Stimulated activated CD8-positive, alpha-beta memory T cell treated with anti-CD3 and anti-CD28 coated beads, Interleukin-7, amount 100 ng/mL, for 1 hour (primary cell): Measurements from ENCODE around the gene IRF2.

Source experiments
- DNase-seq, 2 donors: peaks; one replicate each; pipeline ENCODE4 v3.0.0-alpha.2; 2020; ENCODE audit warnings: low read depth in 2 of 2

Gene IRF2

GRCh38 chr4:184450743-184451535 lies 23.4 kb downstream of the IRF2 start:
- DNase-seq, result no peak

- DNase-seq, result no peak
Observed at GRCh38 chr4:184450045-184450444, 24.3 kb downstream of the IRF2 start.

GRCh38 chr4:184448821-184449220 lies 25.5 kb downstream of the IRF2 start:
- DNase-seq, result no peak

GRCh38 chr4:184448141-184448540 lies 26.2 kb downstream of the IRF2 start:
- no peak for DNase-seq

DNA sequence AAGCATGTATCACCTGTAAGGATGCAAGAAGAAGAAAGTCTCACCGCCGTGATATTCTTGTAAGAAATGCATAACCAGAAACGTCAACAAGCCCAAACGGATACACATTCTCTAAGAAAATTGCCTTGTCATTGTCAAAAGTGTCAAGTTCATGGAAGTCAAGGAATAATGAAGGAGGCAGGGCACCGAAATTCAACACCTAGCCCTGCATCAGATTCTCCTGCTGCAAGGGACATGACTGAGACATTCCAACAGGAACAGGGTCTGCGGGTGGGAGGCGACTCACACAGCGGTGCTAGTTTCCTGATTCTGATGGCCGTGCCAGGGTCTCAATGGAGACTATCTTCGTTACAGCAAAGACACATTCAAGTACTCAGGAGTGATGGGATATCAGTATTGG lies 26.7 kb downstream of the IRF2 start:
- DNase-seq, result no peak

- DNase-seq, result no peak
Observed at GRCh38 chr4:184446132-184446658, 28.2 kb downstream of the IRF2 start.

DNA sequence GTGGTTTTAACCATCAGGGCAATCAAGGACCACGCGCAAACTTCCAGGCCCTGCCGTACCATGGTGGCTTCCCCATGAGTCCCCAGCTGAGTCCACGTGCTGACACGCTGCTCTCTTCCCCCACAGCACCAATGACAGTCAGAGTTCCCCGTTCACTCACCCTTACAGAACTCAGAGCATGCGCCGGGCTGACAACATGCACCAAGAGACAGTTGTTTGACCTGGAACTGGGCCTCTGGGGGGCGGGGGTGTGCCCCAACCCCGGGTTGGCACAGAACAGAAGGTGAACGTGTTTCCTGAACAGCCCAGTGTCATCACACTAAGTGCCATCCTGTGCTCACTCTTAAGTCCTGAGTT lies 29.4 kb downstream of the IRF2 start:
- DNase-seq, result no peak

- DNase-seq, result no peak
Observed at GRCh38 chr4:184444215-184444952, 30.0 kb downstream of the IRF2 start.

DNA sequence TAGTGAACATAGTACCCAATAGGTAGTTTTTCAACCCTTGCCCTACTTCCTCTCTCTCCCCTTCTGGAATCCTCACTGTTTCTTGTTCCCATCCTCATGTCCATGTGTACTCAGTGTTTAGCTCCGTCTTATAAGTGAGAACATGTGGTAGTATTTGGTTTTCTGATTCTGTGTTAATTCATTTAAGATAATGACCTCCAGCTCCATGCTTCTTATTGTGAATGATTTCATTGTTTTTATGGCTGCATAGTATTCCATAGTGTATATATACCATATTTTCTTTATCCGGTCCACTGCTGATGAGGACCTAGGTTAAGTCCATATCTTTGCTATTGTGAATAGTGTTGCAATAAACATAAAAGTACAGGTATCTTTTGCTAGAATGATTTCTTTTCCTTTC lies 31.0 kb downstream of the IRF2 start:
- DNase-seq, result no peak

- no peak for DNase-seq
Observed at GRCh38 chr4:184442314-184442635, 32.1 kb downstream of the IRF2 start.

DNA sequence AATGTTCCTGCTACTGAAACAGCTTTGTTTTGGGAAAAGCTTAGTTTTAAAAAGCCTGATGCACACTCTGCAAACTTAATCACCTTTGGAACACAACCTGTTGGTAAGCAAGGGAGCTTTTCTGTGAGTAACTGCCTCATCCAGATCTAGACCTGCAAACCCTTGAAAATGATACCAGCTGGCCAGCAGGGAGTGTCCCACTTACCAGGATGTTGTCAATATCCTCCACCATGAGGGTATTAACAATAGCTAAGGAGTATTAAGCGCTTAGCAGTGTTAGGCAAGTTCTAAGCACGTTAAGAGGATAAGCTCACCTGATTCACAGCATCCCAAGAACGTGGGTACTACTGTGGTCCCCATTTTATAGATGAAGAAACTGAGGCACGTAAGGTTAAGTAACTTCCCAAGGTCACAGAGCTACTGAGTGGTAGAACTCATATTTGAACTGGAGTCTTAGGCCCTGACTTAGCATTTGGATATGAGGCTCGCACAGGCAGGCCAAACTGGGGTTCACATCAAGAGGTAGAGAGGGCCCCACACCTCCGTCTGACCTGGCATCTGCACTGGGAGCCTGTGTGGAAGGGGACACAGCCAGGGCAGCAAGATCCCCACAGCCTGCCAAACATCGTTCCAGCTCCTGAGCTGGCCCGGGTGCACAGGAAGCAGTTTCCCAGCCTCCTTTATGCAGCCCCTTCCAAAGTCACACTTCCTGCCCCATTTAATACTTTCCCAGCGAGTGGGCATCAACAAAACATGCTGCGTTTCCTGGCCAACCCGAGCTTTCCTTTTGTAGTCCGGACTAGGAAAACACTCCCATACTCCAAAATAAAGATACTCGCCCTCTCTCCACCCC lies 32.7 kb downstream of the IRF2 start:
- no peak for DNase-seq

DNA sequence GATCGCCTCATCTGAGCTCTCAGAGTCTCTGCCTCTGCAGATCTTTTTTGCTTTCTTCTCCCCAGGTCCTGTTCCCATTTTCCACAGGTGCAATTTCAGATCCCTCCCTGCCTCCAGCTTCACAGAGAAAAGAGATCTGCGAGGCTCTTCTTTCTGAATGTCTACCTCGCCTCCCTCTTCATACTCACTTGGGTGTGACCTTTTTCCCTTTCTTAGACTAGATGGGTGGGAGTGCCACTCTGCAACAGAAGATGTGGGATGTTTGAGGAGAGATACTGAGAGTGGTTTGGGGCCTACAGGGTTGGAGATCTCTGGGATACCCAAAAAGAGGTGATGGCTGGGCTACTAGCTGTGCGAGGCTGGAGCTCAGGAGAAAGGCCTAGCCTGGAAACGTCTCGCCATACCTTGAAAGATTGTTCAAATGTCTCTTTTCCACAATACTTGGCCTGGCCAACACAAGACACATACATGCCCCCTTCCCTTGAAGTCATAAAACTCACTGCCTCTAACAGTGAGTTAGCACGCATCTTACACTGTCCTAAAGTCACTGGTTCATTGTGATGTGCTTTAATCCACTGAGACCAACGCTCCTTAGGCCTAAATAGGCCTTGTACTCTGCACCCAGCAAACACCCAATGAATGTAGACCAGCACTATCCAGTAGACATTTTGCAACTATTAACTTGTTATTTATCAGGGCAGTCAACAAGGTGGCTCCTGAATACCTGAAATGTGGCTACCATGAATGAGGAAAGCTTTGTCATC lies 33.6 kb downstream of the IRF2 start:
- DNase-seq, result no peak

- no peak for DNase-seq
Observed at GRCh38 chr4:184439856-184440594, 34.3 kb downstream of the IRF2 start.

- no peak for DNase-seq
Observed at GRCh38 chr4:184439386-184439785, 35.0 kb downstream of the IRF2 start.

DNA sequence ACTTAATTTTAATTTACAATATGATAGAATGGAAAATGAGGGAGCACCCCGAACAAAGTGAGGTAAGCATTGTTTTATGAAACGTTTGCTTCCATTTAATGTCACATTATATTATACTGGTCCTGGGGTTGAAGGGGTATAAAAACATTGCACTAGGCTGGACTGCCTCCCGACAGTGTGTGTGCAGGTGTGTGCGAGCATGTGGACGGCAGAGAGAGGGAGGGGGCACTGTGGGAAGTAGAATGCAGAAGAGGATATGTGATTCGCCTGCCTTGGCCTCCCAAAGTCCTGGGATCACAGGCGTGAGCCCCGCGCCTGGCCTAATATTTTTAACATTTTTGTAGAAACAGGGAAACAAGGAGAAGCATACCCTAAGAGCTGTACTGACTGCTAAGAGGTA lies 36.0 kb downstream of the IRF2 start:
- no peak for DNase-seq

GRCh38 chr4:184437565-184438265 lies 36.6 kb downstream of the IRF2 start:
- DNase-seq, result no peak

DNA sequence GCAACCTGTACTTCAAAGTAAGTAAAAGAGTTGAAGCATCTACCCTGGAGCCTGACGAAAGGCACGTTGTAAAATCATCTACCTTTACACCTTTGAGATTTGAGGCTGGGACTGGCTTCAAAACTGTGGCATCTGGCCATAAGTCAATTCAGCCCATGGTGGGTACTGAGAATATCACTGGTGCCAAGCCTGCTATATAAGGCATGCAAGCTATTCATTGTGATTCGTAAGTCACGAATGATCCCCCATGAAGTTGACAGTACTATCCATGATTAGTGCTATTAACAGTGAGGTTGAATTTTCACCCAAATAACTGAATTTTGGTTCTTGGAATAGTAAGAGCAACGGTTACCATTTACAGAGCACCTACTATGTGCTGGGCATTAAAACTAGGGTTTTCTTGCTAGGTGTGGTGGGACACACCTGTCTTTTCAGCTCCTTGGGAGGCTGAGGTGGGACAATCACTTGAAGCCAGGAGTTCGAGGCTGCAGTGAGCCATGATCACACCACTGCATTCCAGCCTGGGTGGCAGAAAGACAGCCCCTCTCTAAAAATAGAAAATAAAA lies 39.8 kb downstream of the IRF2 start:
- no peak for DNase-seq

- no peak for DNase-seq
Observed at GRCh38 chr4:184434021-184434420, 40.3 kb downstream of the IRF2 start.

GRCh38 chr4:184433258-184433892 lies 41.0 kb downstream of the IRF2 start:
- no peak for DNase-seq
